ENCODE measurements around the gene BLOC1S3.

DNA sequence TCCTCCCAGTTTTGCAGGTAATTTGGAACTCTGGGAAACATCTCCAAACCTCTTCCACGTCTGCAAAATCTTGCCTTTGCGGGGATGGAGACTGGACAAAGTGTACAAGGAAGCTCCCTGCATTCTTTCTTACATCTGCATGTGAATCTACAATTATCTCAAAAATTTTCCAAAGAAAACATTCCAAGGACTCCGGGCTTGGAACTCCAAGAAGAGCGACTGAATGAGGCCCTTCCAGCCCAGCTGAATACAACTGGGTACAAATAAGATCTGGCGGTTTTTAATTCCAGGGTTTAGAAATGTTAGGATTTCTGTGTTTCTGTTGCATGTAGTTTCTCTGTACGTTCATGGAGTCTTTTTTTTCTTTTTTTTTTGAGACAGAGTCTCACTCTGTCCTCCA lies 38.1 kb downstream of the BLOC1S3 start:
- TF ChIP-seq, protein P1, sequence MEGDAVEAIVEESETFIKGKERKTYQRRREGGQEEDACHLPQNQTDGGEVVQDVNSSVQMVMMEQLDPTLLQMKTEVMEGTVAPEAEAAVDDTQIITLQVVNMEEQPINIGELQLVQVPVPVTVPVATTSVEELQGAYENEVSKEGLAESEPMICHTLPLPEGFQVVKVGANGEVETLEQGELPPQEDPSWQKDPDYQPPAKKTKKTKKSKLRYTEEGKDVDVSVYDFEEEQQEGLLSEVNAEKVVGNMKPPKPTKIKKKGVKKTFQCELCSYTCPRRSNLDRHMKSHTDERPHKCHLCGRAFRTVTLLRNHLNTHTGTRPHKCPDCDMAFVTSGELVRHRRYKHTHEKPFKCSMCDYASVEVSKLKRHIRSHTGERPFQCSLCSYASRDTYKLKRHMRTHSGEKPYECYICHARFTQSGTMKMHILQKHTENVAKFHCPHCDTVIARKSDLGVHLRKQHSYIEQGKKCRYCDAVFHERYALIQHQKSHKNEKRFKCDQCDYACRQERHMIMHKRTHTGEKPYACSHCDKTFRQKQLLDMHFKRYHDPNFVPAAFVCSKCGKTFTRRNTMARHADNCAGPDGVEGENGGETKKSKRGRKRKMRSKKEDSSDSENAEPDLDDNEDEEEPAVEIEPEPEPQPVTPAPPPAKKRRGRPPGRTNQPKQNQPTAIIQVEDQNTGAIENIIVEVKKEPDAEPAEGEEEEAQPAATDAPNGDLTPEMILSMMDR (IDR thresholded peaks at IDR 0.05), result no peak
- no peak for TF ChIP-seq POLR2A (IDR thresholded peaks at IDR 0.05)
